ENCODE measurements around the gene CFAP73. TPM values are rescaled to one million over a fixed set of nuclear protein-coding genes. Genes with fewer than 3 reads are reported as not detected.

The CFAP73 gene
- total RNA-seq, 1 experiment from 2014 or later, result 0.34 TPM

DNA sequence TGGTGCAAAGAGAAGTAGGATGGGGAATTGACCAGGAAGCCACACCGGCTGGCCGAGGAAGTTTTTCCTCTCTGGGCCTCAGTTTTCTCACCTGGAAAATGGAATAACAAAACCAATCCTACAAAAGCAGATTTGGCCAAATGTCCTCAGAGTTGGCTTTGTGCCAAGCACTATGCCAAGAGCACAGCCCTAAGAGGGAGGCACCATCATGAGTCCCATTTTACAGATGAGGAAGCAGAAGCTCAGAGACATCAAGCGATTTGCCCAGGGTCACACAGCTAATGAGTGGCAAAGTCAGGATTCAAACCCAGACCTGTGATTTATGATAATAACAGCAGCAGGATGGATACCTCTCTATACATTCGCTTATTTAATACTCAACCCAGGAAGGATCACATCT, 41.2 kb upstream of the CFAP73 start:
- no TSS peak for BruUV-seq (replicated peaks)
- CTCF ChIA-PET, result no interaction called here

More for the DNA sequence above, 41.2 kb upstream of the CFAP73 start:
- RAD21 ChIA-PET (ENCODE audit: low non-redundant PET in 1 of 2, low total read pairs in 2 of 2, uncharacterized antibody in 2 of 2, unreplicated experiment in 2 of 2), result no interaction called here
- no peaks in the 10 kb centered on the region; a peak in 1 of 4 replicates for H3K4me1 ChIP-seq (ENCODE audit: control insufficient read depth in 1 of 2, insufficient read depth in 2 of 2, low read length in 2 of 2)
- no peak for ATAC-seq
- TF ChIP-seq TCF7L2 (IDR thresholded peaks at IDR 0.05; ENCODE audit: borderline replicate concordance, extremely low read depth, insufficient read depth, insufficient read length) (no peak), FOSL1 (IDR thresholded peaks at IDR 0.05; ENCODE audit: low read depth) (no peak), ZNF274 (IDR thresholded peaks at IDR 0.05; ENCODE audit: low read depth, low read length) (no peak), POLR2AphosphoS5 (IDR thresholded peaks at IDR 0.05; ENCODE audit: low read depth, low read length) (no peak), ZFX (IDR thresholded peaks at IDR 0.05) (no peak), ELF1 (IDR thresholded peaks at IDR 0.05; ENCODE audit: borderline replicate concordance, low read depth) (no peak), SRF (IDR thresholded peaks at IDR 0.05; ENCODE audit: low read depth) (no peak), YY1 (IDR thresholded peaks at IDR 0.05; ENCODE audit: extremely low read depth, insufficient replicate concordance, low read depth, low read length) (no peak), CEBPB (IDR thresholded peaks at IDR 0.05; ENCODE audit: low read depth) (no peak), POLR2A (IDR thresholded peaks at IDR 0.05; ENCODE audit: borderline replicate concordance, extremely low read depth, insufficient read depth, insufficient read length) (no peak), CBX3 (IDR thresholded peaks at IDR 0.05; ENCODE audit: low read depth) (no peak), EZH2 (IDR thresholded peaks at IDR 0.05) (no peak), JUND (IDR thresholded peaks at IDR 0.05) (no peak)
- TF ChIP-seq, protein P1, sequence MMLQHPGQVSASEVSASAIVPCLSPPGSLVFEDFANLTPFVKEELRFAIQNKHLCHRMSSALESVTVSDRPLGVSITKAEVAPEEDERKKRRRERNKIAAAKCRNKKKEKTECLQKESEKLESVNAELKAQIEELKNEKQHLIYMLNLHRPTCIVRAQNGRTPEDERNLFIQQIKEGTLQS (IDR thresholded peaks at IDR 0.05), result no peak
- TF ChIP-seq, protein P2, sequence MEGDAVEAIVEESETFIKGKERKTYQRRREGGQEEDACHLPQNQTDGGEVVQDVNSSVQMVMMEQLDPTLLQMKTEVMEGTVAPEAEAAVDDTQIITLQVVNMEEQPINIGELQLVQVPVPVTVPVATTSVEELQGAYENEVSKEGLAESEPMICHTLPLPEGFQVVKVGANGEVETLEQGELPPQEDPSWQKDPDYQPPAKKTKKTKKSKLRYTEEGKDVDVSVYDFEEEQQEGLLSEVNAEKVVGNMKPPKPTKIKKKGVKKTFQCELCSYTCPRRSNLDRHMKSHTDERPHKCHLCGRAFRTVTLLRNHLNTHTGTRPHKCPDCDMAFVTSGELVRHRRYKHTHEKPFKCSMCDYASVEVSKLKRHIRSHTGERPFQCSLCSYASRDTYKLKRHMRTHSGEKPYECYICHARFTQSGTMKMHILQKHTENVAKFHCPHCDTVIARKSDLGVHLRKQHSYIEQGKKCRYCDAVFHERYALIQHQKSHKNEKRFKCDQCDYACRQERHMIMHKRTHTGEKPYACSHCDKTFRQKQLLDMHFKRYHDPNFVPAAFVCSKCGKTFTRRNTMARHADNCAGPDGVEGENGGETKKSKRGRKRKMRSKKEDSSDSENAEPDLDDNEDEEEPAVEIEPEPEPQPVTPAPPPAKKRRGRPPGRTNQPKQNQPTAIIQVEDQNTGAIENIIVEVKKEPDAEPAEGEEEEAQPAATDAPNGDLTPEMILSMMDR (IDR thresholded peaks at IDR 0.05 in 2 of 3, conservative IDR thresholded peaks at IDR 0.05 in 1 of 3; ENCODE audit: borderline replicate concordance in 1 of 3, insufficient read depth in 1 of 3, low read depth in 2 of 3, low read length in 2 of 3), result no peak
- TF ChIP-seq, protein P3, sequence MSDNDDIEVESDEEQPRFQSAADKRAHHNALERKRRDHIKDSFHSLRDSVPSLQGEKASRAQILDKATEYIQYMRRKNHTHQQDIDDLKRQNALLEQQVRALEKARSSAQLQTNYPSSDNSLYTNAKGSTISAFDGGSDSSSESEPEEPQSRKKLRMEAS (IDR thresholded peaks at IDR 0.05), result no peak
- TF ChIP-seq, protein P4, sequence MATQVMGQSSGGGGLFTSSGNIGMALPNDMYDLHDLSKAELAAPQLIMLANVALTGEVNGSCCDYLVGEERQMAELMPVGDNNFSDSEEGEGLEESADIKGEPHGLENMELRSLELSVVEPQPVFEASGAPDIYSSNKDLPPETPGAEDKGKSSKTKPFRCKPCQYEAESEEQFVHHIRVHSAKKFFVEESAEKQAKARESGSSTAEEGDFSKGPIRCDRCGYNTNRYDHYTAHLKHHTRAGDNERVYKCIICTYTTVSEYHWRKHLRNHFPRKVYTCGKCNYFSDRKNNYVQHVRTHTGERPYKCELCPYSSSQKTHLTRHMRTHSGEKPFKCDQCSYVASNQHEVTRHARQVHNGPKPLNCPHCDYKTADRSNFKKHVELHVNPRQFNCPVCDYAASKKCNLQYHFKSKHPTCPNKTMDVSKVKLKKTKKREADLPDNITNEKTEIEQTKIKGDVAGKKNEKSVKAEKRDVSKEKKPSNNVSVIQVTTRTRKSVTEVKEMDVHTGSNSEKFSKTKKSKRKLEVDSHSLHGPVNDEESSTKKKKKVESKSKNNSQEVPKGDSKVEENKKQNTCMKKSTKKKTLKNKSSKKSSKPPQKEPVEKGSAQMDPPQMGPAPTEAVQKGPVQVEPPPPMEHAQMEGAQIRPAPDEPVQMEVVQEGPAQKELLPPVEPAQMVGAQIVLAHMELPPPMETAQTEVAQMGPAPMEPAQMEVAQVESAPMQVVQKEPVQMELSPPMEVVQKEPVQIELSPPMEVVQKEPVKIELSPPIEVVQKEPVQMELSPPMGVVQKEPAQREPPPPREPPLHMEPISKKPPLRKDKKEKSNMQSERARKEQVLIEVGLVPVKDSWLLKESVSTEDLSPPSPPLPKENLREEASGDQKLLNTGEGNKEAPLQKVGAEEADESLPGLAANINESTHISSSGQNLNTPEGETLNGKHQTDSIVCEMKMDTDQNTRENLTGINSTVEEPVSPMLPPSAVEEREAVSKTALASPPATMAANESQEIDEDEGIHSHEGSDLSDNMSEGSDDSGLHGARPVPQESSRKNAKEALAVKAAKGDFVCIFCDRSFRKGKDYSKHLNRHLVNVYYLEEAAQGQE (IDR thresholded peaks at IDR 0.05; ENCODE audit: low read depth), result no peak
- TF ChIP-seq, protein P5, sequence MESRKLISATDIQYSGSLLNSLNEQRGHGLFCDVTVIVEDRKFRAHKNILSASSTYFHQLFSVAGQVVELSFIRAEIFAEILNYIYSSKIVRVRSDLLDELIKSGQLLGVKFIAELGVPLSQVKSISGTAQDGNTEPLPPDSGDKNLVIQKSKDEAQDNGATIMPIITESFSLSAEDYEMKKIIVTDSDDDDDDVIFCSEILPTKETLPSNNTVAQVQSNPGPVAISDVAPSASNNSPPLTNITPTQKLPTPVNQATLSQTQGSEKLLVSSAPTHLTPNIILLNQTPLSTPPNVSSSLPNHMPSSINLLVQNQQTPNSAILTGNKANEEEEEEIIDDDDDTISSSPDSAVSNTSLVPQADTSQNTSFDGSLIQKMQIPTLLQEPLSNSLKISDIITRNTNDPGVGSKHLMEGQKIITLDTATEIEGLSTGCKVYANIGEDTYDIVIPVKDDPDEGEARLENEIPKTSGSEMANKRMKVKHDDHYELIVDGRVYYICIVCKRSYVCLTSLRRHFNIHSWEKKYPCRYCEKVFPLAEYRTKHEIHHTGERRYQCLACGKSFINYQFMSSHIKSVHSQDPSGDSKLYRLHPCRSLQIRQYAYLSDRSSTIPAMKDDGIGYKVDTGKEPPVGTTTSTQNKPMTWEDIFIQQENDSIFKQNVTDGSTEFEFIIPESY (IDR thresholded peaks at IDR 0.05; ENCODE audit: extremely low read depth, insufficient replicate concordance, low read length), result no peak
- no peaks in the 10 kb centered on the region for H3K9me3 ChIP-seq (ENCODE audit: control insufficient read depth in 1 of 2, insufficient read depth in 1 of 2, low read depth in 1 of 2, low read length in 2 of 2)
- H3K4me3 ChIP-seq (replicated peaks in 1 of 2; ENCODE audit: low read depth in 1 of 2, low read length in 2 of 2), result no peak overlapping the region
- no peak overlapping the region for H3K27ac ChIP-seq (ENCODE audit: low read depth, low read length)
- no peaks in the 10 kb centered on the region for H3K79me2 ChIP-seq (ENCODE audit: insufficient read depth, low read length)
- H3K9me2 ChIP-seq (ENCODE audit: insufficient read depth), result no peaks in the 10 kb centered on the region
- no peak overlapping the region for H3K9ac ChIP-seq (ENCODE audit: low read length)
- intact Hi-C loops (cut with micrococcal nuclease), result no loop called here
- no peaks in the 10 kb centered on the region for H3K36me3 ChIP-seq (ENCODE audit: control insufficient read depth in 1 of 2, insufficient read depth in 2 of 2, low read length in 2 of 2)
- DNase-seq (ENCODE audit: low read depth, low spot score), result no peak
- no peaks in the 10 kb centered on the region for H3K27me3 ChIP-seq (ENCODE audit: insufficient read depth, low read length)
- no peak overlapping the region for H2AFZ ChIP-seq (ENCODE audit: low read depth, low read length, poor library complexity, severe bottlenecking)
- POLR2A ChIA-PET, result no interaction called here
- no peak overlapping the region for H3K4me2 ChIP-seq (ENCODE audit: low read length)
- no peaks in the 10 kb centered on the region for H4K20me1 ChIP-seq (ENCODE audit: insufficient read depth)

Measured in HCT116 (cell line).